Thyroid gland (tissue), 4 donors: ENCODE measurements around the gene MLLT1.

Experiments used
- CTCF ChIP-seq, 6 experiments: fragments of 200-600 bp in 3 of 6; fragments of 450-650 bp in 3 of 6; sonication (generic) in 3 of 6; IDR thresholded peaks; one replicate each; pipeline ENCODE4 v1.5.1; 2016 to 2019; ENCODE audit warnings: antibody characterized with exemption in 6 of 6, mild to moderate bottlenecking in 2 of 6, inconsistent platforms in 1 of 6, moderate library complexity in 1 of 6
- POLR2A ChIP-seq, 2 donors: fragments of 450-650 bp; IDR thresholded peaks; one replicate each; pipeline ENCODE4 v1.6.1; 2017; ENCODE audit warnings: antibody characterized with exemption in 2 of 2, mild to moderate bottlenecking in 2 of 2, moderate library complexity in 1 of 2

DNA sequence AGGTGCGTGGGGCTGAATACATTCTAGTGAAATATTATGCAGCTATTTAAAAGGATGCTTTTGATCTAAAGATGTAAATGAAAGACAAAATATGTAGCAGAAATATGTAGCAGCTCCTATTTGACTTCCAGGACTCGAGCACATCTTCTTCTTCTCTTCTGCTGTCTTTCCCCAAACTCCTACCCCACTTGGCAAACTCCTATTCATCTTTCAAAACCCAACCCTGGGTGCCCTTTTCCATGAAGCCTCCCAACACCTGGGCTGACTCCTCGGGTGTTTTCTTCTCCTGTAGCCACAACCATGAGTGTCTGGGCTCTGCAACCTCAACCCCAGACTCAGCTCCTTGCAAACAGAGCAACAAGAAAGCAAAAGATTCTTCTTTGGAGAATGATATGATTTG lies 42.5 kb upstream of the MLLT1 start:
- TF ChIP-seq CTCF (IDR thresholded peaks at IDR 0.05) (no peak), POLR2A (IDR thresholded peaks at IDR 0.05) (no peak)
